Osteoblast (primary cell): Measurements from ENCODE around the gene TNK1. TPM values are rescaled to one million over a fixed set of nuclear protein-coding genes. Genes with fewer than 3 reads are reported as not detected.

Experiments used
- DNase-seq: peaks from one replicate; pipeline ENCODE4 v3.0.0; 2011; ENCODE audit warnings: low spot score, mixed read lengths; ENCODE audit not compliant: insufficient read length; ENCODE audit errors: missing footprints
- H2AFZ ChIP-seq: 2 replicates; pipeline ENCODE4 v1.6.0; 2011; ENCODE audit warnings: mild to moderate bottlenecking, low read length
- H3K27ac ChIP-seq: 2 replicates; pipeline ENCODE4 v1.5.1; 2011; ENCODE audit warnings: mild to moderate bottlenecking, low read depth, low read length, moderate library complexity
- H3K27me3 ChIP-seq: 2 replicates; pipeline ENCODE4 v1.6.0; 2012; ENCODE audit warnings: mild to moderate bottlenecking, control low read depth, inconsistent platforms, low read length, moderate library complexity; ENCODE audit not compliant: insufficient read depth
- H3K36me3 ChIP-seq: 2 replicates; pipeline ENCODE4 v1.5.1; 2011; ENCODE audit warnings: mild to moderate bottlenecking, low read length, control low read depth, moderate library complexity; ENCODE audit not compliant: insufficient read depth
- H3K4me1 ChIP-seq: 2 replicates; pipeline ENCODE4 v1.5.1; 2011; ENCODE audit warnings: mild to moderate bottlenecking, low read length, control low read depth, moderate library complexity; ENCODE audit not compliant: insufficient read depth
- H3K4me2 ChIP-seq: 2 replicates; pipeline ENCODE4 v1.6.0; 2011; ENCODE audit warnings: mild to moderate bottlenecking, low read length; ENCODE audit not compliant: insufficient read depth
- H3K4me3 ChIP-seq: fragments of 200-600 bp; sonication (generic); 3 replicates; pipeline ENCODE4 v1.5.1; 2012; ENCODE audit warnings: mild to moderate bottlenecking, low read length, inconsistent platforms; ENCODE audit not compliant: insufficient read depth
- H3K79me2 ChIP-seq: 2 replicates; pipeline ENCODE4 v1.6.0; 2012; ENCODE audit warnings: mild to moderate bottlenecking, low read length, control low read depth, inconsistent platforms; ENCODE audit not compliant: insufficient read depth
- H3K9me3 ChIP-seq: 2 replicates; pipeline ENCODE4 v1.5.1; 2011; ENCODE audit warnings: low read depth, low read length, control low read depth
- H4K20me1 ChIP-seq: 2 replicates; pipeline ENCODE4 v1.6.0; 2012; ENCODE audit warnings: mild to moderate bottlenecking, low read length, control low read depth; ENCODE audit not compliant: insufficient read depth
- total RNA-seq: library from RNA; depleted of rRNA; stranded (reverse); fragments of >200 nt; gene quantifications from 2 replicates; pipeline ENCODE4 v1.2.3, GENCODE V29; 2012
- TF ChIP-seq, protein P1 (sequence below): IDR thresholded peaks from 2 replicates; pipeline ENCODE4 v1.5.1; 2011; ENCODE audit warnings: mild to moderate bottlenecking, low read depth, low read length, moderate library complexity; ENCODE audit errors: extremely low read depth

TNK1 gene
- total RNA-seq, 1 donor, result 0.36 TPM

- TF ChIP-seq, protein P1, sequence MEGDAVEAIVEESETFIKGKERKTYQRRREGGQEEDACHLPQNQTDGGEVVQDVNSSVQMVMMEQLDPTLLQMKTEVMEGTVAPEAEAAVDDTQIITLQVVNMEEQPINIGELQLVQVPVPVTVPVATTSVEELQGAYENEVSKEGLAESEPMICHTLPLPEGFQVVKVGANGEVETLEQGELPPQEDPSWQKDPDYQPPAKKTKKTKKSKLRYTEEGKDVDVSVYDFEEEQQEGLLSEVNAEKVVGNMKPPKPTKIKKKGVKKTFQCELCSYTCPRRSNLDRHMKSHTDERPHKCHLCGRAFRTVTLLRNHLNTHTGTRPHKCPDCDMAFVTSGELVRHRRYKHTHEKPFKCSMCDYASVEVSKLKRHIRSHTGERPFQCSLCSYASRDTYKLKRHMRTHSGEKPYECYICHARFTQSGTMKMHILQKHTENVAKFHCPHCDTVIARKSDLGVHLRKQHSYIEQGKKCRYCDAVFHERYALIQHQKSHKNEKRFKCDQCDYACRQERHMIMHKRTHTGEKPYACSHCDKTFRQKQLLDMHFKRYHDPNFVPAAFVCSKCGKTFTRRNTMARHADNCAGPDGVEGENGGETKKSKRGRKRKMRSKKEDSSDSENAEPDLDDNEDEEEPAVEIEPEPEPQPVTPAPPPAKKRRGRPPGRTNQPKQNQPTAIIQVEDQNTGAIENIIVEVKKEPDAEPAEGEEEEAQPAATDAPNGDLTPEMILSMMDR, result no peak
- Histone ChIP-seq H3K79me2 (peaks cover 7% of the 10 kb centered on the region), H3K4me2 (no peak overlapping the region), H2AFZ (no peak overlapping the region), H3K27me3 (no peaks in the 10 kb centered on the region), H3K27ac (no peak overlapping the region), H4K20me1 (peaks cover 2% of the 10 kb centered on the region), H3K4me1 (peaks cover 11% of the 10 kb centered on the region), H3K36me3 (peaks cover 37% of the 10 kb centered on the region), H3K4me3 (no peak overlapping the region), H3K9me3 (no peaks in the 10 kb centered on the region)
- peak; percentile 55 for DNase-seq
Measured at GRCh38 chr17:7389924-7390910, 9.3 kb downstream of the TNK1 start.

DNA sequence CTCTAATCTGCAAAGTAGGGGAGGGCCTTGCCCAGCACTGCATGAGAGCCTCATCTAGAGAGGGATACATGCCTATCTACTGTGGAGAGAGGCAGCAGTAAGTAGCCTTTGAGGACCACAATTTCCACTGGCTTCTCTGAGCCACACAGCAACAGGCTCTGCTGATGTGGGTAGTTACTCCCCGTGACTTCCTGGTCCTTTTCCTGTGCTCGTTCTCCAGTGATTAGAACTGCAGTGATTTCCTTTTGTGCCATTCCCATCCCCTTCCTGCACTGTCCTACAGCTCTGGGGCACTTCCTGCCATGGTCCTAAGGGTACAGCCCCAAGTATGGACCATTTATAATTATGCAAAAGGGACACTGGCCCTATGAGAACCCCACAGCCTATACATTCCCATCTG, 10.4 kb downstream of the TNK1 start:
- Histone ChIP-seq H3K27me3 (no peaks in the 10 kb centered on the region), H3K4me1 (peaks cover 11% of the 10 kb centered on the region), H3K27ac (no peak overlapping the region), H4K20me1 (peaks cover 2% of the 10 kb centered on the region), H3K4me3 (no peak overlapping the region), H3K36me3 (peaks cover 37% of the 10 kb centered on the region), H3K9me3 (no peaks in the 10 kb centered on the region), H3K79me2 (peaks cover 7% of the 10 kb centered on the region), H3K4me2 (no peak overlapping the region), H2AFZ (no peak overlapping the region)
- DNase-seq, result peak; percentile 32
- TF ChIP-seq, protein P1, result no peak

DNA sequence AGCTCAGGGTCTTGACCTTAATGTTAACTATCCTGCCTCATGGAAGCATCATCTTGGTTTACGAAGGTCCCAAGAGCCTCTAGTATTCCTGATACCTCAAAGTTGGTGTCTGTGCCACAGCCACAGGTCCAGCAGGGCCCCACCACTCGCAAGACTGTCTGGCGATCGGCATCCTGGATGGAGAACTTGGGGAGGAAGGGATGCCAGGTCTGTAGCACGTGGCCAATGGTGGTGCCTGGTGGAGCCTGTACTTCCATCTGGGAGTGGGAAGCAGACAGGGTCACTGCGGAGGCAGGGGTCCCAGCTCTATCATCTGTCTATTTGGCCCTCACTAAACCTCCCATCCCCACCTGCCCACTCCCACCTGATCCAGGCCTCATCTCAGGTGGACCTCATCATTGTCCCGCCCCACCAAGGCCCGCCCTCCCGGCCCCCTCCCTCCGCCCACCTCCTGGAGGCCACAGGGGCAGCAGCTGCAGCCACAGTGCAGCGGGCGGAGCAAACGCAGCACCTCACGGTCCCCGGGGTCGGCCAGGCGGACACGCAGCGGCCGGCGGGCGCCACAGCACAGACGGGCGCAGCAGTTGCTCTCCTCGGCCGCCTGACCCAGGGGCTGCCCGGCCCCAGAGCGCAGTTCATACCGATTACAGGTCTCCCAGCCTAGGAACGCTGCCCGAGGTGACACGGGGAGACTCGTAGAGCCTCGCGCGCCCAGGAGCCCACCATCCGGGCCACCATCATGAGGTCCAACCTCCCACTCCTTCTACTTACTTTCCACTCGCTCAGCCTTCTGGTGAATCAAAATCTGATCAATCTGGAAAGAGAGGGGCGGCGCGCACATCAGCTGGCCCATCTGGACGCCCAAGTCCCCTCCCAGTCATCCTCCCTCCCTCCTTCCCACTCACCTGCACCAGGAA, 12.1 kb downstream of the TNK1 start:
- Histone ChIP-seq H3K4me3 (peak overlapping the region; percentile 85), H3K27me3 (no peaks in the 10 kb centered on the region), H3K9me3 (no peaks in the 10 kb centered on the region), H3K36me3 (peaks cover 37% of the 10 kb centered on the region), H4K20me1 (peaks cover 2% of the 10 kb centered on the region), H3K4me2 (peak overlapping the region; percentile 95), H3K79me2 (peaks cover 7% of the 10 kb centered on the region), H3K27ac (no peak overlapping the region), H3K4me1 (peaks cover 11% of the 10 kb centered on the region), H2AFZ (no peak overlapping the region)
- peak; percentile 80 for DNase-seq
- TF ChIP-seq, protein P1, result no peak
